CD4-positive, alpha-beta T cell (primary cell): ENCODE results near the gene WNT2B. TPM values are rescaled to one million over a fixed set of nuclear protein-coding genes. Genes with fewer than 3 reads are reported as not detected.

Experiments
- ATAC-seq: fragments of 200-7000 bp; cut with Tn5 transposase; one replicate; pipeline ENCODE4 v1.10.0; 2022; ENCODE audit warnings: mild to moderate bottlenecking; ENCODE audit not compliant: poor library complexity
- CTCF ChIA-PET: fragments of 350-600 bp; sonication (Branson Sonifier 250); formaldehyde crosslinking; loops from one replicate; lab custom pipeline; 2021; ENCODE audit warnings: antibody characterized with exemption, inconsistent platforms; lab: Charles Lee
- POLR2A ChIA-PET: fragments of 350-600 bp; sonication (Branson Sonifier 250); formaldehyde crosslinking; loops from one replicate; lab custom pipeline; 2021; ENCODE audit warnings: antibody characterized with exemption, inconsistent platforms; lab: Charles Lee
- DNase-seq, 14 experiments: peaks; one replicate each; pipeline ENCODE4 v3.0.0-alpha.2; 2013 to 2020; ENCODE audit warnings: mixed read lengths in 2 of 14
- H3K27ac ChIP-seq, 2 donors: one replicate each; pipeline versions ENCODE4 v1.5.1 to v1.7.0; 2013; ENCODE audit warnings: low read length in 2 of 2, low read depth in 1 of 2, mild to moderate bottlenecking in 1 of 2
- H3K27me3 ChIP-seq, 2 experiments: 1 replicate in 1 of 2; 2 replicates in 1 of 2; pipeline versions ENCODE4 v1.6.1 to v1.7.0; 2013; ENCODE audit warnings: low read length in 2 of 2, control low read depth in 1 of 2, mild to moderate bottlenecking in 1 of 2, moderate library complexity in 1 of 2; ENCODE audit not compliant: insufficient read depth in 2 of 2, control insufficient read depth in 1 of 2
- H3K36me3 ChIP-seq: one replicate; pipeline ENCODE4 v1.6.1; 2013; ENCODE audit warnings: low read length, control low read depth; ENCODE audit not compliant: insufficient read depth
- H3K4me1 ChIP-seq: one replicate; pipeline ENCODE4 v1.6.1; 2013; ENCODE audit warnings: low read length, control low read depth; ENCODE audit not compliant: insufficient read depth
- H3K4me3 ChIP-seq: one replicate; pipeline ENCODE4 v1.5.1; 2013; ENCODE audit warnings: mild to moderate bottlenecking, low read length, moderate library complexity
- H3K9me3 ChIP-seq, 2 experiments: 1 replicate in 1 of 2; 2 replicates in 1 of 2; pipeline versions ENCODE4 v1.6.1 to v1.7.0; 2013; ENCODE audit warnings: low read length in 2 of 2, mild to moderate bottlenecking in 2 of 2, control low read depth in 1 of 2, moderate library complexity in 1 of 2; ENCODE audit not compliant: control insufficient read depth in 1 of 2, insufficient read depth in 1 of 2
- H3K27ac Mint-ChIP-seq: one replicate; pipeline ENCODE4 v1.8.0; 2020; ENCODE audit warnings: mixed read lengths
- H3K27me3 Mint-ChIP-seq: one replicate; pipeline ENCODE4 v1.8.0; 2021; ENCODE audit warnings: mixed read lengths
- H3K36me3 Mint-ChIP-seq: one replicate; pipeline ENCODE4 v1.8.0; 2021; ENCODE audit warnings: low read depth, mixed read lengths
- H3K4me1 Mint-ChIP-seq: one replicate; pipeline ENCODE4 v1.8.0; 2021; ENCODE audit warnings: low read depth, mixed read lengths
- H3K4me3 Mint-ChIP-seq: one replicate; pipeline ENCODE4 v1.8.0; 2020; ENCODE audit warnings: mild to moderate bottlenecking, mixed read lengths
- H3K9me3 Mint-ChIP-seq: one replicate; pipeline ENCODE4 v1.8.0; 2020; ENCODE audit warnings: mixed read lengths
- intact Hi-C, 2 experiments: fragments of 100-400 bp; cut with DNase I in 1 of 2; cut with micrococcal nuclease in 1 of 2; formaldehyde crosslinking; loops; one replicate each; pipeline versions ENCODE4 v1.15.1 to v1.9.0; 2023 to 2025; cut with DNase I, micrococcal nuclease
- total RNA-seq, 174 experiments: library from RNA in 2 of 174; stranded (reverse) in 2 of 174; gene quantifications; one replicate each; pipeline ENCODE4 v1.2.3 and lab custom pipeline; 2021 to 2026
- TF ChIP-seq, protein P1 (sequence below): fragments of 200-600 bp; IDR thresholded peaks from one replicate; pipeline ENCODE4 v1.8.0; 2022; ENCODE audit warnings: antibody characterized with exemption, mild to moderate bottlenecking

WNT2B gene
- total RNA-seq, 2 experiments from 2014 or later = 0.33 to 0.67 TPM

DNA sequence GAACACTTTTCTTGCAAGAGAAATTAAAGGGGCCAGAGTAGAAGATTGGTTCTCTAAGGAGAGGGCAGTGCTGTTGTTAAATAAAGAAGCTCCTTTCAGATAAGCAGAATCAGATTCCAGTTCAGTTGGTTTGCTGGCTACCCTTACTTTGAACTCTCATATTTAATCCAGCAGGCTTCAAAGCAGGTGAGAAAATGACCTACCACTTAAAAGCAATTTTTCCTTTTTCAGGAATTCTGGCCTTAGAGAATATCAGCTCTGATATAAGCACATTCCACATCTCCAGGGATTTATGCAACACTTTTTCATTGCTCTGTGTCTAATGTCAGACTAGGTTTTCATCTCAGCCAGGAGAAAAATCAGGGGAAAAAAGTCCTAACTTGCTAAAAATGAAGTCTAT is 28.7 kb downstream of the WNT2B start:
- no peak overlapping the region for H3K27ac Mint-ChIP-seq
- no peaks in the 10 kb centered on the region for H3K4me1 ChIP-seq
- H3K9me3 Mint-ChIP-seq = no peaks in the 10 kb centered on the region
- intact Hi-C loops = no loop called here
- no peaks in the 10 kb centered on the region for H3K27me3 ChIP-seq
- ChIA-PET POLR2A (no interaction called here), CTCF (interaction anchor here (0.7 to 1.4 kb wide), 3 partner anchors 10 to 1015 kb away, joined by 3 to 4 read pairs (median 3); no protein-coding TSS in a partner anchor)
- no peaks in the 10 kb centered on the region for H3K9me3 ChIP-seq
- no peaks in the 10 kb centered on the region for H3K27me3 Mint-ChIP-seq
- TF ChIP-seq, protein P1, sequence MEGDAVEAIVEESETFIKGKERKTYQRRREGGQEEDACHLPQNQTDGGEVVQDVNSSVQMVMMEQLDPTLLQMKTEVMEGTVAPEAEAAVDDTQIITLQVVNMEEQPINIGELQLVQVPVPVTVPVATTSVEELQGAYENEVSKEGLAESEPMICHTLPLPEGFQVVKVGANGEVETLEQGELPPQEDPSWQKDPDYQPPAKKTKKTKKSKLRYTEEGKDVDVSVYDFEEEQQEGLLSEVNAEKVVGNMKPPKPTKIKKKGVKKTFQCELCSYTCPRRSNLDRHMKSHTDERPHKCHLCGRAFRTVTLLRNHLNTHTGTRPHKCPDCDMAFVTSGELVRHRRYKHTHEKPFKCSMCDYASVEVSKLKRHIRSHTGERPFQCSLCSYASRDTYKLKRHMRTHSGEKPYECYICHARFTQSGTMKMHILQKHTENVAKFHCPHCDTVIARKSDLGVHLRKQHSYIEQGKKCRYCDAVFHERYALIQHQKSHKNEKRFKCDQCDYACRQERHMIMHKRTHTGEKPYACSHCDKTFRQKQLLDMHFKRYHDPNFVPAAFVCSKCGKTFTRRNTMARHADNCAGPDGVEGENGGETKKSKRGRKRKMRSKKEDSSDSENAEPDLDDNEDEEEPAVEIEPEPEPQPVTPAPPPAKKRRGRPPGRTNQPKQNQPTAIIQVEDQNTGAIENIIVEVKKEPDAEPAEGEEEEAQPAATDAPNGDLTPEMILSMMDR = no peak
- DNase-seq (no peak), ATAC-seq (no peak)
- H3K36me3 Mint-ChIP-seq = peaks cover 43% of the 10 kb centered on the region
- H3K27ac ChIP-seq = no peak overlapping the region
- no peak overlapping the region for H3K4me3 Mint-ChIP-seq
- peaks cover 8% of the 10 kb centered on the region for H3K36me3 ChIP-seq
- H3K4me1 Mint-ChIP-seq = no peaks in the 10 kb centered on the region
- H3K4me3 ChIP-seq = no peak overlapping the region

DNA sequence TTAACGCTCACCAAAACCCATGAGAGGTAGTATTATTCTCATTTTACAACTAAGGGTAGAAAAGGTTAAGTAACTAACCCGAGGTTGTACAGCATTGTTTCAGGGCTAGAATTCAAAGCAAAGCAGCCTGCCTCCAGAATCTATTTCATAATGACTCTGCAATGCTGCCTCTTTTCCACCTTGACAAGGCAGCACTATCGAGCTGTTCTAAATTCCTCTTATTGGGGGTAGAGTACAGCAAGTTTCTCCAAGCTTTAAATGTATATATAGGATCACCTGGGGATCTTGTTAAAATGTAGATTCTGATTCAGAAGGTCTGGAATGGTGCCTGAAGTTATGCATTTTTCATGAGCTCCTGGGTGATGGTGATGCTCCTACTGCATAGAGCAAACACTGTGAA is 30.1 kb downstream of the WNT2B start:
- H3K36me3 Mint-ChIP-seq = peaks cover 42% of the 10 kb centered on the region

DNA sequence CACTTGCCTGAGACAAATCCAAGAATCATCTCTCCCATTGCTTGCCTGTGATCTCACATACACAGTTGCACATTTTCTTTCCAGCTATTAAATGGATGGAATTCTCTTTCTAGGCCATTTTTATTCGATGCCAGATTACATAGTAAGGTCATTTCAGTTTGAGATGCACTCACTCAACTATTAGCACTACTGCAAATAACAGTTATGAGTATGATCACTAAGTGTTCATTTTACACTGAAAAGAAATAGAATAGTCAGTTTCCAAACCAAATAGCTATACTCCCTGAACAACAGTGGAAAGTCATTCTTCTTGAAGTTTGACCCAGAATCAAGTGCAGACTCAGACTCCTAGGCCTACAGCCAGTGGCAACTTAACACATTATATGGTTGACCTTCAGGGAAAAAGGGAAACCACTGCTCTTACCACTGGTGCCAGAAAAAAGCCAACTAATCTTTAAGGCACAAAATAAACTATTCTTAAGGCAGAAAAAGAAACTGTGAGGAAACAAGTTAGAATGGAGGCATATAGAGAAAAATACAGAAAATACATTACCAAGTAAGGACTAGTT is 31.5 kb downstream of the WNT2B start:
- intact Hi-C loops = no loop called here
- TF ChIP-seq, protein P1 = no peak
- Mint-ChIP-seq H3K4me1 (no peaks in the 10 kb centered on the region), H3K9me3 (no peaks in the 10 kb centered on the region), H3K36me3 (peaks cover 45% of the 10 kb centered on the region), H3K27ac (no peak overlapping the region), H3K27me3 (no peaks in the 10 kb centered on the region), H3K4me3 (no peak overlapping the region)
- DNase-seq (no peak), ATAC-seq (no peak)
- Histone ChIP-seq H3K4me1 (no peaks in the 10 kb centered on the region), H3K27ac (no peak overlapping the region), H3K27me3 (no peaks in the 10 kb centered on the region), H3K36me3 (peaks cover 5% of the 10 kb centered on the region), H3K9me3 (no peaks in the 10 kb centered on the region), H3K4me3 (no peak overlapping the region)
- ChIA-PET POLR2A (no interaction called here), CTCF (interaction anchor here (0.6 to 1.2 kb wide), 2 partner anchors 52 to 64 kb away, joined by 3 read pairs; no protein-coding TSS in a partner anchor)

More for the DNA sequence above, 30.1 kb downstream of the WNT2B start:
- no peaks in the 10 kb centered on the region for H3K27me3 ChIP-seq
- ChIA-PET POLR2A (no interaction called here), CTCF (interaction anchor here (1.4 kb wide), 1 partner anchor 8 kb away, joined by 4 read pairs; no protein-coding TSS in a partner anchor)
- Mint-ChIP-seq H3K4me3 (no peak overlapping the region), H3K4me1 (no peaks in the 10 kb centered on the region), H3K27ac (no peak overlapping the region), H3K27me3 (no peaks in the 10 kb centered on the region), H3K9me3 (no peaks in the 10 kb centered on the region)
- TF ChIP-seq, protein P1 = no peak
- peaks cover 5% of the 10 kb centered on the region for H3K36me3 ChIP-seq
- no peaks in the 10 kb centered on the region for H3K9me3 ChIP-seq
- no peak overlapping the region for H3K27ac ChIP-seq
- DNase-seq (no peak), ATAC-seq (no peak)
- H3K4me1 ChIP-seq = no peaks in the 10 kb centered on the region
- intact Hi-C loops = no loop called here
- no peak overlapping the region for H3K4me3 ChIP-seq
